NK-92 treated with Interleukin-12 subunit alpha and Interleukin-12 subunit beta, amount 100 ng/mL, for 24 hours (cell line): ENCODE results near the gene PI16.

Experiments
- DNase-seq: peaks from one replicate; lab custom pipeline; 2025; lab: John Stamatoyannopoulos, UW

The PI16 gene

GRCh38 chr6:36954262-36954931, at the start of gene PI16:
TSS of gene PI16 (plus strand) at chr6:36954738. CDS start at chr6:36954761, 23 bp downstream.
- no peak for DNase-seq

- no peak for DNase-seq
These were observed 49.6 kb upstream of the PI16 start for GRCh38 chr6:36904851-36905393.

- DNase-seq: no peak
These were observed 47.8 kb upstream of the PI16 start for GRCh38 chr6:36906539-36907325.

GRCh38 chr6:36907781-36908180, 46.8 kb upstream of the PI16 start:
- no peak for DNase-seq

DNA sequence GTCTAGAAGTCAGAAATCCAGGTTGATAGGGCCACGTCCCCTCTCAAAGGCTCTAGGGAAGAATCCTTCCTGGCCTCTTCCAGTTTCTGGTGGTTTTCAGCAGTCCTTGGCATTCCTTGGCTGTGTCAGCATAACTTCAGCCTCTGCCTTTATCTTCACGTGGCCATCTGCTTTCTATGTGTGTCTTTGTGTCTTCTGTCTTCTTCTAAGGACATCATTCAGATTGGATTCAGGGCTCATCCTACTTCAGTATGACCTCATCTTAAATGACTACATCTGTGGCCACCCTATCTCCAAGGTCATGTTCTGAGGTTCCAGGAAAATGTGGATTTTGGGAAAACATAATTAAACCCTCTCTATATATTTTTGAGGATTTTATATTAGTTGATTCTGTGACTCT, 45.8 kb upstream of the PI16 start:
- no peak for DNase-seq

DNA sequence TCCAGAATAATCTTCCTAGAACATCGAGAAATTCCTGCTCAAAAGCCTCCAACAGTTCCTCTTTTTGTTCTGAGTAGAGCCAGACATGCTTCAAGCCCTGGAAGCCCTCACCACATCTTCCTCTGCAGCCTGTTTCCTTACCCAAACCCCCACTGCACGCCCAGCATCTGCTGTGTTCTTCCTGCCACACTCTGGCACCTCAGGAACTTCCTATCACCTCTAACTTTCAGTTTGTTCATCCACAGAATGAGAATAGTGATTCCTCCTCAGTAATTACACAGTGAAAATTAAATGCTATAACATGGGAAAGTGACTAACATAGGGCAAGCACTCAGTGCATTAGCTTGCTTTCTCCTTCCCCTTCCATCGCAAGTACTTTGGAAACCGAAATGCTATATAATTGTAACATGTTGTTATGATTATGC, 42.5 kb upstream of the PI16 start:
- peak; percentile 16 for DNase-seq

- DNase-seq: peak; percentile 37
These were observed 42.0 kb upstream of the PI16 start for GRCh38 chr6:36912586-36912985.

GRCh38 chr6:36913082-36913481, 41.5 kb upstream of the PI16 start:
- DNase-seq: no peak

DNA sequence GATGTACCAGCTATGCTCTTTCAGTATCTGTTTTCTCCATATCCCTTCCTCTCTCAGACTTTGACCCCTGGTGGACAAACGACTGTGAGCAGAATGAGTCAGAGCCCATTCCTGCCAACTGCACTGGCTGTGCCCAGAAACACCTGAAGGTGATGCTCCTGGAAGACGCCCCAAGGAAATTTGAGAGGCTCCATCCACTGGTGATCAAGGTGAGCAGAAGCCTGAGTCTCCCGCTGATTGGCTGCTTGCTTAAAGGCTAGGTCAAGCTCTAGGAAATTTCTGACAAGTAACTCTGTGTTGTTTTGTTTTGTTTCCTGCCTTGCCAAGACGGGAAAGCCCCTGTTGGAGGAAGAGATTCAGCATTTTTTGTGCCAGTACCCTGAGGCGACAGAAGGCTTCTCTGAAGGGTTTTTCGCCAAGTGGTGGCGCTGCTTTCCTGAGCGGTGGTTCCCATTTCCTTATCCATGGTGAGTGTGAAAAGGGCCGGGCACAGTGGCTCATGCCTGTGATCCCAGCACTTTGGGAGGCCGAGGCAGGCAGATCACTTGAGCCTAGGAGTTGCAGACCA, 40.2 kb upstream of the PI16 start:
- DNase-seq: no peak

DNA sequence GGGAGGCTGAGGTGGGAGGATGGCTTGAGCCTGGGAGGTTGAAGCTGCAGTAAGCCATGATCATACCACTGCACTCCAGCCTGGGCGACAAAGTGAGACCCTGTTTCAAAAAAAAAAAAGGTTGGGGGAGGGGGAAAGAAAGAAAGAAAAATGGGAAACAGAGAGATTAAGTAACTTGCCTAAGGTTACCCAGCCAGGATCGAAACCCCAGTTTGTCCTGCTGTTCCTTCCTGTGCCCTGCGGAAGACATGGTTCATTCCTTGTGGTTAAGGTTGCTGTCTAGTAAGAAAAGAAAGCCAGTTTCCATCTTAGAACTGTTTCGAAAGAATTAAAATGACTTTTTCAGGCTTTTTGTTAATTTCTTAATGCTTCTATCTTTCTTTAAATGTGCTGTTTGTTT, 38.9 kb upstream of the PI16 start:
- no peak for DNase-seq

DNA sequence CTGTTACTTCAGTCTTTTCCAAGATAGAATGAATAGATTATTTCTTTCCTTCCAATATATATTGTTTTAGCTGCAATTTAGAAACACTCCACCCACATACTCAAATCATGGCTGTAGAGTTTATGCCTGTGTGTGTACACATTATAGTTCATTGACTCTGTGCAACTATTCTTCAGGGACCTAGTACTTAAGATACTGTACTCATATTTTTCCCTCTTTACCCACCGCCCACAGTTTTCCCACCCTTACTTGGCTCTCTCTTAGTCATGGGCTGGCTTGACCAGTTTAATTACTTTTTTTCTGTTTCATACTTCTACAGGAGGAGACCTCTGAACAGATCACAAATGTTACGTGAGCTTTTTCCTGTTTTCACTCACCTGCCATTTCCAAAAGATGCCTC, 38.4 kb upstream of the PI16 start:
- no peak for DNase-seq

DNA sequence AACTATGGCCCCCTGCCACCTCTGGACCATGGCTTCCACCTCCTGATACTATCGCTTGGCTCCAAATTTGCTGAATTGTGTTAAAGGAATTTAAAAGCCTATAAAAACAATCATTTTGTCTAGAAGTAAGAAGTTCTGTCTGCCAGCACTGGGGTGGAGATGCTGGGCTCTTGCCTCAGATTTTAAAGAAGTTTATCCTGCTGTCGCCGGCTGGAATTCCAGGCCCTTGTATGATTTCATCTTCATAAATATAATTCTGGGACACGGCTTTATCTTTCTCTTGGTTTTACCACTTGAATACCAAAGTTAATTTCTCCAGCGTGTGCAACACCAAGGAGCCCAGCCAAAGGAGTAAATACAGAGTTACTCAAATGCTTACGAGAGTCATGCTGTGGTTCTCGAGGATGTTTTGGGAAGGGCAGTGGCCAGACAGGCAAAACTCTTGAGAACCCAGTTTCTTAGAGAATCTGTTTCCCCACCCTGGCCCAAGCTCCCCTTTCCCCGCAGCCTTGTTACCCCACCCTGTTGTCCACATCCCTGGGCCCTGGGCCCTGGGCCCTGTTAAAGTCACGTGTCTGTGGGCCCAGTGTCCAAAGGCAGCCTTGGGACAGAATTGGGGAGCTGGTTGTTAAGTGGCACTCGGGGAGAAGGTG, 36.9 kb upstream of the PI16 start:
- DNase-seq: no peak

GRCh38 chr6:36920049-36920448, 34.5 kb upstream of the PI16 start:
- DNase-seq: no peak

DNA sequence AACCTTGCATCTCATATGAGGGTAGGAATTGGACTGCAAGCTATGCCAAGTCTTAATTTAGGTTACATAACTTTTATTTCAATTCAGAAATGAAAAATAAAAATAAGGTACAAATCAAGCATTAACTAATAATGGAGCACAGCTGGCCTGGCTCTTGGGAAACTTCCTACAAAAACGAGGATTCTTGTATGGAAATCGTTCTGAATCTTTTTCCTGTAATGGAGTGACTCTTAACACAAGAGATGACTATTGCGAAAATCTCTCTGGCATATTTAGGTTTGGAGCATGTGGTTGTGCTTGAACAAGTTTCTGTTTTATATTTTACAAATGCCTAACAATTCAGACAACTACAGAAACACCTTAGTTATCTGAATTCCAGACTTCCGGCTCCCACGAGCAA, 34.0 kb upstream of the PI16 start:
- DNase-seq: no peak

GRCh38 chr6:36924131-36924530, 30.4 kb upstream of the PI16 start:
- no peak for DNase-seq

DNA sequence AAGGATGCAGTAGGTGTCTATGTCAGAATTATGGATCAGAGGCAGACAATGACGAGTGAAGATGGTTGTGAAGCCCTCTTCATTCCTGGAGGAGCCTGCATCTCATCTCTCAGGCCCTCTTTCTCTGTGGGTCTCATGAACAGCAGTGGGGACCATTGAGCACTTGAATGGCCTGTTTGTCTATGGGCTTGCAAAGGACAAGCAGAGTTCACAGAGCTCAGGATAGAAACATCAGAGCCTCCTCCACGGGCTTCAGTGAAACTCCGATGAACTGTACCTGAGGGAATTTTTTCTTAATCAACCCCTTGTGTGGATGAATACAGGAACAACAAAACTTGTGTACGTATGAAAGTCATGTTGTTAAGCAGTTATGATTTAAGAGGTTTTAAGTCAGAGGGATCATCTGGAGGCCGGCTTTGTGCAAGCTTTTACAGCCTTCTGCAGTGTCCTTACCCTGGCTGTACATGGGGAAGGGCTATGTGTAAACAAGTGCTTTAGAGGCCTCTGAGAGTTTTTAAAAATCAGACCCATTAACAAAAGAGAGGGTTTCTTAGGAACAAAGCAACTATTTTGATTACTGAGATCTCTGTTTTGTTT, 29.7 kb upstream of the PI16 start:
- DNase-seq: no peak

DNA sequence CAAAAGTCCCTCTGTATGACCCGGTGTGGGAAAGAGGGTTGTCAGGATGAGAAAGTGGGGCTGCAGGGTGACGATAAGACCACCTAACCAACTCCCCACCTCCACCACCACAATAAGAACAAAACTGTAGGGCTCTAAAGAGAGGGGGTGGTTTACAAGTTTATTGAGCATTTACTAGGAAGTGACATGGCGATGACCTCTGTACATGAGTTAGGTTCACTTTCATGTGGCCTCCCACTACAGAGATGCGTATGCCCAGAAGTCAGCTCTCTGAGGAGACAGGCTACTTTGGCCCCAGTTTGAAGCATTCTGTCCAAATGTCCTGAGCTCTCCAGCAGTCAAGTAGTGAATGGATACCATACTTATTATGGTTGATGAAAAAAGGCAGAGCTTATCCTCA, 28.7 kb upstream of the PI16 start:
- no peak for DNase-seq

DNA sequence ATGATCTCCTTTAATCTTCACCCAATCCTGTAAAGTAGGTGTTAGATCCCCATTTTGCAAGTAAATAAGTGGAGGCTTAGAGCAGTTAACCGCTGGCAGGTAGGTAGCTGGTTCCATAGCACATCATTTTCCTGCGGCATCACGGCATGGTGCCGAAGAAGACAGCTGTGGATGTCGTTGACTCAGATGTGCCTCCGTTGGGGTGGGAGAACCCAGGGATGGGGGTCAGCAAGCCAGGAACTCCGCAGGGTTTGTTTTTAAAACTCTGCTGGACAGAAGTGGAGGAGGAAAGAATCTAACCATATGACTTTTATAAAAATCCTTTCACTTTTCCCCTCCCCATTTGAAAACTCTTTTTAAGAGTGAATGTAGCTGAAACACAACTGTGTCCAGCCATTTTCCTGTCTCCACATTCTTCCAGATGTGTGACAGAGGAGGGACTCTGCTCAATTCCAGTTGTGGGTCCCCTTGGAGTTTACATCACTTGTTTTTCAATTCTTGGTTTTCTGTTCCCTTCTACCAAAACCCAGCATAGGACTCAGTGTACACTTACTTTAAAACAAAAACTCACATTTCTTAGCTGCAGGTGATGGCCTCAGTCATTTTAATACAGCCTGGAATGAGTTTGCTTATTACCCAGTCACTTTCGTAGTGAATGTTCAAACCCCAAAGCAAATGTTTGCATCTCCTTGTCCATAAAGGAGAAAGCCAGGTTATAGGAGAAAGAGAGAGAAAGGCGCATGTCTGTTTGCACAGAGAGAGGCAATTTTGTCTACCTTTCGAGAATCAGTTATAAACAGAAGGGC, 27.6 kb upstream of the PI16 start:
- DNase-seq: no peak

DNA sequence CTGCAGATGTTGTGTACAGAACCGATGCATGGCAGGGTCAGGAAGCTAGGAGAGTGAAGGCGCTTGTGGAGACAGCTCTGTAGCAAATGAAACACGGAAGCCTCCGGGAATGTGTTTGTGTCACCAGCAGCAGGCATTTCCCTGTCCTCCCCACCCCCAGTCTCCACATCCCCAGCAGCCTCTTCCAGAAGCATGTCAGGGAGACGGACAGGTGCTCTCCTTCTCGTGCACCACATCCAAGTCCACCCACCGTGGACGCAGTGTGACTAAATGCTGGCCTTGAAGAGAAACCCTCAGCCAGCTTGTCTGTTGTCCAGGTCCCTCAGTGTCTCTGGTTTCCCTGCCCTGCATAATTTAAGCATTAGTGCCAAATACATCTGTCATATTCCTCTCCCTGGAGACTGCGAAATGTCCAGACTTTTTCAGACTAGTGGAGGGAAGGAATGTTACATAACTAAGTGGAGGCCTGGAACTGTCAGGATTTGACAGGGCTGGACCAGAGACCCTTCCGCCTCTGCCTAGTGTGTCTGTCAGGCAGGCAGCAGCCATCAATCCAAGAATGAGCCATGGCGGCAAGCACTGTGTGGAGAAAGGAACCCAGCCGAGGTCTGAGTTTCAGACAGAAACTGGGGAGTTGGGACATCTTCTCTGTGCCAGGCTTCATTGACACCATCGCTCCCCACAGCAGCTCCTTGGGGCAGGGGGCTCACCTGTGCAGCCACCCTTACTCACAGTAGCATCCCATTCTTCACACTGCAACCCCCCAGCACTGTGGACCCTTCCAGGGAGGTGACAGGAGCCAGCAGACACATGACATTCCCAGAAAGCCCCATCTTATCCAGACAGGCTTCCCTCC, 26.6 kb upstream of the PI16 start:
- DNase-seq: no peak

DNA sequence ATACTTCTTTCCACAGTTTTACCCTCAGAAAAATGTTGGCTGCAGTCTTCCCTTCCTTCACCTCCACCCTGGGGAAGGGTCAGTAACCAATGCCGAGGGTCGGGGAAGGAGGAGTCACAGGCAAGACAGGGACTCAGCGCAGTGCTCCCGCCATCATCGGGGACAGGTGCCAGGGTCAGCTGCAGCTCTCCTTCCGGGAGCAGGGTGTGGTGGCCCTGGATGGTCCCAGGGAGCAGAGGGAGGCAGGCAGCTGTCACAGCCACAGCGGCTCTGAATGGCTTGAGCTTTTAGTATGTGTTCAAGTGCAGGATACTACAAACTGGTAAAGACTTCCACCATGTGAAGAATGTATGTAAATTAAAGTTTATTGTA, 26.0 kb upstream of the PI16 start:
- DNase-seq: no peak
